ENCODE measurements around the gene SCN2B. TPM values are rescaled to one million over a fixed set of nuclear protein-coding genes. Genes with fewer than 3 reads are reported as not detected.

SCN2B gene
- total RNA-seq, 2 donors from 2014 or later: 0.07 TPM; not detected in 1

DNA sequence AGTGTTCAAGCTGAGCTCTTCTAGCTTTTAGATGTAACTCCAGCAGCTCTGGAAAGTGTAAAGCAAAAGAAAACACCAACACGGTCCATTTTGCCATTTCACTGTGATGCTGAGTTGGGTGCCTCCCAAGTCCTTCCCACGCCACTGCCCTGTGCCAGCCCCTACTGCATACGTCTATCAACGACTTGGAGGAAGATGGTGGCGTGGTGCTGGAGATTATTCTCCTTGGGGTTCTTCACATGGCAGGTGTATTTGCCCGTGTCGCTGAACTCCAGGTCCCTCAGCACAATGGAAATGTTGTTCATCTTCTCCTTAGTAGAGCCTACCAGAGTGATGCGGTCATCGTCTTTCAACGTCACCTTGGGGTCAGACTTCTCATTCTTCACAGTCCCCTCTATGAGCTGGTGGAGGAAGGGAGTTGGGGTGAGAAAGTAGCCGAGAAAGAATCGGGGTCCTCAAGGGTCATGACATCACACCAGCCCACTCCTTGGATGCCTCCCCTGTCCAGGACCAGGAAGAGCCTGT is 32.7 kb downstream of the SCN2B start:
- no peaks in the 10 kb centered on the region for H3K27me3 ChIP-seq (replicated peaks; ENCODE audit: insufficient read depth)
- no peak overlapping the region for H3K27ac ChIP-seq
- H3K4me3 ChIP-seq: no peak overlapping the region
- H3K9me3 ChIP-seq: no peaks in the 10 kb centered on the region
- TF ChIP-seq, protein P1, sequence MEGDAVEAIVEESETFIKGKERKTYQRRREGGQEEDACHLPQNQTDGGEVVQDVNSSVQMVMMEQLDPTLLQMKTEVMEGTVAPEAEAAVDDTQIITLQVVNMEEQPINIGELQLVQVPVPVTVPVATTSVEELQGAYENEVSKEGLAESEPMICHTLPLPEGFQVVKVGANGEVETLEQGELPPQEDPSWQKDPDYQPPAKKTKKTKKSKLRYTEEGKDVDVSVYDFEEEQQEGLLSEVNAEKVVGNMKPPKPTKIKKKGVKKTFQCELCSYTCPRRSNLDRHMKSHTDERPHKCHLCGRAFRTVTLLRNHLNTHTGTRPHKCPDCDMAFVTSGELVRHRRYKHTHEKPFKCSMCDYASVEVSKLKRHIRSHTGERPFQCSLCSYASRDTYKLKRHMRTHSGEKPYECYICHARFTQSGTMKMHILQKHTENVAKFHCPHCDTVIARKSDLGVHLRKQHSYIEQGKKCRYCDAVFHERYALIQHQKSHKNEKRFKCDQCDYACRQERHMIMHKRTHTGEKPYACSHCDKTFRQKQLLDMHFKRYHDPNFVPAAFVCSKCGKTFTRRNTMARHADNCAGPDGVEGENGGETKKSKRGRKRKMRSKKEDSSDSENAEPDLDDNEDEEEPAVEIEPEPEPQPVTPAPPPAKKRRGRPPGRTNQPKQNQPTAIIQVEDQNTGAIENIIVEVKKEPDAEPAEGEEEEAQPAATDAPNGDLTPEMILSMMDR (IDR thresholded peaks at IDR 0.05): no peak
- ATAC-seq (ENCODE audit: insufficient number of reproducible peaks, low FRiP score, low read depth) (no peak), DNase-seq (ENCODE audit: low spot score) (no peak)
- no peaks in the 10 kb centered on the region for H3K36me3 ChIP-seq
- H3K4me1 ChIP-seq (ENCODE audit: control insufficient read depth in 1 of 2, low read depth in 2 of 2): peaks cover 0 to 7% of the 10 kb centered on the region in 2 donors

DNA sequence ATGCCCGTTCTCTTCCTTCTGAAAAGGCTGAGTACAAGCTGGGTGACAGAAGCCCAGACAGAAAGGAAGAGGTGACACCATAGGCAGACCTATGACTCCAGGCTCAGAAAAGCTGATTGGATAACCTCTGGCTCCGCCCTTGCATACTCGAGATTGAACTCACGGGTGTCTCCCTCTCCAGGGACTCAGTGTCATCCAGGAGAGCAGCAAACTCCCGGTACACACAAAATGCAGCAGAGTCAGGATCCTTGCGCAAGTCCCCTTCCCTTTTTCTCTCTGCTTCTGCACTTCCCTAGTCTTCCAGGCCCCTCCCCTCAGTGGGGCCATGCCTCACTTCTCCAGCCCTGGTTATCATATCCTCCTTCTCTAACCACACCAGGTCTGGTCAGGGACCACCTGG is 33.6 kb downstream of the SCN2B start:
- Histone ChIP-seq H3K27me3 (replicated peaks; ENCODE audit: insufficient read depth) (no peaks in the 10 kb centered on the region), H3K27ac (no peak overlapping the region), H3K9me3 (no peaks in the 10 kb centered on the region), H3K36me3 (no peaks in the 10 kb centered on the region), H3K4me3 (no peak overlapping the region), H3K4me1 (ENCODE audit: control insufficient read depth in 1 of 2, low read depth in 2 of 2) (peaks cover 0 to 7% of the 10 kb centered on the region in 2 donors)
- ATAC-seq (ENCODE audit: insufficient number of reproducible peaks, low FRiP score, low read depth): no peak
- no peak for DNase-seq (ENCODE audit: low spot score)
- TF ChIP-seq, protein P1 (IDR thresholded peaks at IDR 0.05): no peak

DNA sequence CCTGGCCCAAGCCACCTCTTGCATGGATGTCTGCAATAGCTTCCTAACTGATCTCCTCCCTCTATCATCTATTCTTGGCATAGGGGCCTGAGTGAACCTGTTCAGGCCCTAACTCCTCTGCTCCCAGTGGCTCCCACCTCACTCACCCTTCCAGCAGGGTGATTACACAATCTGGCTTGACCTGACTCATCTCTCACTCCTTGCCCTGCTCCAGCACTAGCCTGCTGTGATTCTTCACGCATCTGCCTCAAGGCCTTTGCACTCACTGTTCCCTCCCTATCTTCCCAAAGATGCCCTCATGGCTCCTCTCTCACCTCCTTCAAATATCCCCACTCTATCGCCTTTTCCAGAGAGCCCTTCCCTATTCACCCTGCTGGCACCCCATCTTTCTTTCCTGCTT is 34.4 kb downstream of the SCN2B start:
- no peak for ATAC-seq (ENCODE audit: insufficient number of reproducible peaks, low FRiP score, low read depth)
- H3K4me3 ChIP-seq: no peak overlapping the region
- TF ChIP-seq, protein P1 (IDR thresholded peaks at IDR 0.05): no peak

DNA sequence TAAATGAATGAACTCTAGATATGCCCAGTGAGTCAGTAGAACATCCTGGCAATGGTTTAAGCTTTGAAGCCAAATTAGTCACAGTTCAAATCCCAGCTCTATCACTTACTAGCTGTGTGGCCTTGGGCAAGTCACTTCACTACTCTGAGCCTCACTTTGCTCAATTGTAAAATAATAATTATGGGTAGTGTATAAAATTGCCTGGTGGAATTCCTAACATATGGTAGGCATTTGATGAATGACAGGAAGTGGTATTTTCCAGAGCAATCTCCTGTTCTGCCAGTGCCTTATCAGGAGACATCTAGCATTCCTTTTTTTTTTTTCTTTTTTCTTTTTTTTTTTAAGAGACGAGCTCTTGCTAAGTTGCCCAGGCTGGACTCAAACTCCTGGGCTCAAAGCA is 36.9 kb downstream of the SCN2B start:
- DNase-seq (ENCODE audit: low spot score) (no peak), ATAC-seq (ENCODE audit: insufficient number of reproducible peaks, low FRiP score, low read depth) (no peak)
- Histone ChIP-seq H3K27me3 (replicated peaks; ENCODE audit: insufficient read depth) (no peaks in the 10 kb centered on the region), H3K9me3 (no peaks in the 10 kb centered on the region), H3K27ac (no peak overlapping the region), H3K4me3 (no peak overlapping the region), H3K4me1 (ENCODE audit: control insufficient read depth in 1 of 2, low read depth in 2 of 2) (no peaks in the 10 kb centered on the region), H3K36me3 (no peaks in the 10 kb centered on the region)
- TF ChIP-seq, protein P1 (IDR thresholded peaks at IDR 0.05): no peak

More for the DNA sequence above, 34.4 kb downstream of the SCN2B start:
- H3K27ac ChIP-seq: no peak overlapping the region
- DNase-seq (ENCODE audit: low spot score): no peak
- no peaks in the 10 kb centered on the region for H3K36me3 ChIP-seq
- H3K27me3 ChIP-seq (replicated peaks; ENCODE audit: insufficient read depth): no peaks in the 10 kb centered on the region
- no peaks in the 10 kb centered on the region for H3K9me3 ChIP-seq
- H3K4me1 ChIP-seq (ENCODE audit: control insufficient read depth in 1 of 2, low read depth in 2 of 2): peaks cover 0 to 7% of the 10 kb centered on the region in 2 donors

DNA sequence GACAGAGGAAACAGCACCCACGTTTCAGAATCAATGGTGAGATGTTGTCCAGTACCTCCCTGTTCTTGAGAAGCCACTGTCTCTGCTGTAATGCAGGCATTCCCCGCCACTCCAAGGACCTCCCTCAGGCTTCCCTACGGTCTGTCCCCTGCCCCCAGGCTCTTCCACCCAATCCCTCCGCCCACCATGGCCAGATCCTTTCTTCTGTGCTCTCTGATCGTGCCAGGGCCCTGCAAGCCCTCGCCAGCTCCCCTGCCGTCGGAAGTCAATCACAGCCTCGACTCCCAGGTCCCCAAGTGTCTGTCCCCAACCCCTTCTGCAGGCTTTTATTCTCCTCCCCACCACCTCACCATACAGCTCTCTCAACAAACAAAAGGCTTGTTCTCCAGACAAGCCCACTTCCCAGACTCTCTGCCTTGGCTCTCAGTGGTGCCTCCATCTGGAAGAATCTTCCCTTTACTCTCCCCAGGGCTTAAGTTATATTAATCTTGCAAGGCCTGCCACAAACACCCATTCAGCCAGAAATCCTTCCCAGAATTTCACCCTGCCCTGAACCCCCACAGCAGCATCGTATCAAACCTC is 37.5 kb downstream of the SCN2B start:
- Histone ChIP-seq H3K4me1 (ENCODE audit: control insufficient read depth in 1 of 2, low read depth in 2 of 2) (no peaks in the 10 kb centered on the region), H3K27ac (no peak overlapping the region), H3K4me3 (no peak overlapping the region), H3K9me3 (no peaks in the 10 kb centered on the region), H3K27me3 (replicated peaks; ENCODE audit: insufficient read depth) (no peaks in the 10 kb centered on the region), H3K36me3 (no peaks in the 10 kb centered on the region)
- ATAC-seq (ENCODE audit: insufficient number of reproducible peaks, low FRiP score, low read depth): no peak
- DNase-seq (ENCODE audit: low spot score): no peak
- TF ChIP-seq, protein P1 (IDR thresholded peaks at IDR 0.05): no peak
